Neural crest cell (in vitro differentiated cells): ENCODE measurements around the gene PRSS35. TPM values are rescaled to one million over a fixed set of nuclear protein-coding genes. Genes with fewer than 3 reads are reported as not detected.
"Not testable (repeated sequence)": the region's sequence is repeated elsewhere in the genome, so short reads cannot be mapped to it uniquely, and the experiment has no call there.

ENCODE experiments used
- DNase-seq: peaks from one replicate; pipeline ENCODE4 v3.0.0; 2021; ENCODE audit warnings: low read depth, mixed read lengths, low spot score
- H3K27ac Mint-ChIP-seq: one replicate; pipeline ENCODE4 v1.8.0; 2021; ENCODE audit warnings: mild to moderate bottlenecking, mixed read lengths; ENCODE audit not compliant: unreplicated experiment
- H3K27me3 Mint-ChIP-seq: 2 replicates; pipeline ENCODE4 v1.8.0; 2021; ENCODE audit warnings: low read depth, mild to moderate bottlenecking, mixed read lengths
- H3K36me3 Mint-ChIP-seq: 2 replicates; pipeline ENCODE4 v1.8.0; 2021; ENCODE audit warnings: low read depth, mild to moderate bottlenecking, mixed read lengths
- H3K4me1 Mint-ChIP-seq: 2 replicates; pipeline ENCODE4 v1.8.0; 2021; ENCODE audit warnings: mixed read lengths
- H3K4me3 Mint-ChIP-seq: one replicate; pipeline ENCODE4 v1.8.0; 2021; ENCODE audit warnings: mild to moderate bottlenecking, mixed read lengths
- H3K9me3 Mint-ChIP-seq: 2 replicates; pipeline ENCODE4 v1.8.0; 2021; ENCODE audit warnings: mixed read lengths
- CTCF ChIP-seq: fragments of 200-600 bp; sonication (generic); conservative IDR thresholded peaks from 2 replicates; pipeline ENCODE4 v1.5.0; 2021; ENCODE audit warnings: antibody characterized with exemption, mild to moderate bottlenecking
- total RNA-seq: library from RNA; stranded (reverse); gene quantifications from 2 replicates; pipeline ENCODE4 v1.2.1, GENCODE V29; 2021

Gene PRSS35
- total RNA-seq, 1 donor from 2014 or later: 3.3 TPM

DNA sequence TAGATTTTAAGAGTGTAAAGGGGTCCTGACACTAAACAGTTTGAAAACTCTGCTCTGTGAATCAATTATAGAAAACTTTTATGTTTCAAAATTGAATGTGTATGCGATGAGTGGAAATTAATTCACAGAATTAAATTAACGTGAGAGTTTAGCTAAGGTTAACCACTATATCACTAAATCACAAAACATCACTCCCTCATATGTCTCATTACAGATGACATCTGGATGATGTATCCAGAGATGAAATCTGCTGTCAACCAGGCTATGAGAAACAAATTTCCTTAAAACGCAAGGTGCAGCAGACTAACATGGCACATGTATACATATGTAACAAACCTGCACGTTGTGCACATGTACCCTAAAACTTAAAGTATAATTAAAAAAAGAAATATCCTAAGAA, 27.3 kb downstream of the PRSS35 start:
- Mint-ChIP-seq H3K27ac (no peak overlapping the region), H3K36me3 (no peaks in the 10 kb centered on the region), H3K4me1 (no peaks in the 10 kb centered on the region), H3K4me3 (no peak overlapping the region), H3K9me3 (peaks cover 4% of the 10 kb centered on the region), H3K27me3 (peaks cover 5% of the 10 kb centered on the region)
- TF ChIP-seq CTCF: no peak
- DNase-seq: no peak

DNA sequence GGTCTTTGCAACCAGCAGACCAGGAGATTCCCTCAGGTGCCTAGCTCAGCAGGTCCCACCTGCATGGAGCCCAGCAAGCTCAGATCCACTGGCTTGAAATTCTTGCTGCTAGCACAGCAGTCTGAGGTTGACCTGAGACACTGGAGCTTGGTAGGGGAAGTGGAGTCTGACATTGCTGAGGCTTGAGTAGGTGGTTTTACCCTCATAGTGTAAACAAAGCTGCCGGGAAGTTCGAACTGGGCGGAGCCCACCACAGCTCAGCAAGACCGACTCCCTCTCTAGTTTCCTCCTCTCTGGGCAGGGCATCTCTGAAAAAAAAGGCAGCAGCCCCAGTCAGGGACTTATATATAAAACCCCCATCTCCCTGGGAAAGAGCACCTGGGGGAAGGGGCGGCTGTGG, 34.3 kb downstream of the PRSS35 start:
- no peak for TF ChIP-seq CTCF
- Mint-ChIP-seq H3K9me3 (no peaks in the 10 kb centered on the region), H3K4me3 (no peak overlapping the region), H3K4me1 (no peaks in the 10 kb centered on the region), H3K36me3 (peaks cover 2% of the 10 kb centered on the region), H3K27ac (no peak overlapping the region), H3K27me3 (peaks cover 2% of the 10 kb centered on the region)
- DNase-seq: no peak

GRCh38 chr6:83550482-83550881, 38.1 kb downstream of the PRSS35 start:
- not testable (repeated sequence) for H3K27me3 Mint-ChIP-seq, H3K36me3 Mint-ChIP-seq, H3K4me1 Mint-ChIP-seq, H3K9me3 Mint-ChIP-seq, H3K4me3 Mint-ChIP-seq, H3K27ac Mint-ChIP-seq, DNase-seq

GRCh38 chr6:83551748-83552147, 39.4 kb downstream of the PRSS35 start:
- H3K36me3 Mint-ChIP-seq, H3K27me3 Mint-ChIP-seq, H3K9me3 Mint-ChIP-seq, H3K4me1 Mint-ChIP-seq, DNase-seq, H3K27ac Mint-ChIP-seq, H3K4me3 Mint-ChIP-seq: not testable (repeated sequence)

DNA sequence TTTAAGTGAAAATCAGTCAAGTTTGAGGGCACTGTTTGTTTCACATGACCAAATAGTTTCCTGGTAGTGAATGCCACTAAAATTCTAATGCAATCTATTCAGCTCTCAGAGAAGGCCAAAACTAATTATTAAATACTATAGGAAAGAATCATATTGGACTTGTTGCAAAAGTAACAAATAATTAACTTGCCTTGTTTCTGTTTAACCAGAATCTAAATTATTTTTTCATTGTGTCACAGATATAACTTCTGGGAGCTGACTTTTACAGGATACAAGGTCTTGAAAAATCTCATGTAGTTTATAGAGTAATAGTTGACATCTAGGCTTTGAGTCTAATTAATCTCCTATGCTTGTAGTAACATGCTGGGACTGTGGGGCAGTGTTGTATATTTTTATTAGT, 44.5 kb downstream of the PRSS35 start:
- Mint-ChIP-seq H3K27ac (no peak overlapping the region), H3K27me3 (no peaks in the 10 kb centered on the region), H3K36me3 (peaks cover 5% of the 10 kb centered on the region), H3K4me1 (no peaks in the 10 kb centered on the region), H3K9me3 (no peaks in the 10 kb centered on the region), H3K4me3 (no peak overlapping the region)
- TF ChIP-seq CTCF: no peak
- no peak for DNase-seq

- Mint-ChIP-seq H3K4me1 (no peaks in the 10 kb centered on the region), H3K4me3 (no peak overlapping the region), H3K27ac (no peak overlapping the region), H3K27me3 (no peaks in the 10 kb centered on the region), H3K36me3 (peaks cover 11% of the 10 kb centered on the region), H3K9me3 (peaks cover 6% of the 10 kb centered on the region)
- TF ChIP-seq CTCF: no peak
- no peak for DNase-seq
Measured at GRCh38 chr6:83558975-83559374, 46.6 kb downstream of the PRSS35 start.

- H3K27me3 Mint-ChIP-seq, H3K9me3 Mint-ChIP-seq, H3K4me3 Mint-ChIP-seq, DNase-seq, H3K4me1 Mint-ChIP-seq, H3K27ac Mint-ChIP-seq: not testable (repeated sequence)
- peaks cover 16% of the 10 kb centered on the region for H3K36me3 Mint-ChIP-seq
Measured at GRCh38 chr6:83571663-83572185, 59.4 kb downstream of the PRSS35 start.
